Stimulated activated CD8-positive, alpha-beta memory T cell treated with anti-CD3 and anti-CD28 coated beads, Interleukin-2, amount 100 ng/mL, for 48 hours (primary cell): Measurements from ENCODE around the gene OSBPL5.

Source experiments
- DNase-seq, 2 donors: peaks; one replicate each; pipeline ENCODE4 v3.0.0-alpha.2; 2020; ENCODE audit warnings: low read depth in 2 of 2

The OSBPL5 gene

DNA sequence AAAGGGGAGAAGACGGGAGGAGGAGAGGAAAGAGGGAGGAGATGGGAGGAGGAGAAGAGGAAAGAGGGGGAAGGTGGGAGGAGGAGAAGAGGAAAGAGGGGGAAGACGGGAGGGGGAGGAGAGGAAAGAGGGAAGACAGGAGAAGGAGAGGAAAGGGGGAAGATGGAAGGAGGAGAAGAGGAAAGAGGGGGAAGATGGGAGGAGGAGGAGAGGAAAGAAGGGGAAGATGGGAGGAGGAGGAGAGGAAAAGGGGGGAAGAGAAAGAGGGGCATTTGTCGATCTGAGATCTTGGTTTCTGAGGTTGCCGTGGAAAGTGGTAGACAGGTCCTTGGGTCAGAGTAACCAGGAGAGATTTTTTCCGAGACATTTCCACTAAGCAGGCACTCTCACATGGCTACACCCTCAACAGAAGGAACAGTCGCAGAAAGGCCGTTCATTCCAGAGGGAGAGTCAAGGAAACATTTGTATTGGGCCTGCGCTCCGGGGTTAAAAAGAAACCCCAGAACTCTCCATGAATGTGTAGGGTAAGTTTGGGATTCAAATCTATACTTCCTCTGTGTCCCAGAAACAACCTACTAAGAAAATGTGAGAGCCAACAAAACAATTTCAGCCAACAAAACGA, 68.1 kb downstream of the OSBPL5 start:
- no peak for DNase-seq

GRCh38 chr11:3095712-3096361, 69.3 kb downstream of the OSBPL5 start:
- no peak for DNase-seq

DNA sequence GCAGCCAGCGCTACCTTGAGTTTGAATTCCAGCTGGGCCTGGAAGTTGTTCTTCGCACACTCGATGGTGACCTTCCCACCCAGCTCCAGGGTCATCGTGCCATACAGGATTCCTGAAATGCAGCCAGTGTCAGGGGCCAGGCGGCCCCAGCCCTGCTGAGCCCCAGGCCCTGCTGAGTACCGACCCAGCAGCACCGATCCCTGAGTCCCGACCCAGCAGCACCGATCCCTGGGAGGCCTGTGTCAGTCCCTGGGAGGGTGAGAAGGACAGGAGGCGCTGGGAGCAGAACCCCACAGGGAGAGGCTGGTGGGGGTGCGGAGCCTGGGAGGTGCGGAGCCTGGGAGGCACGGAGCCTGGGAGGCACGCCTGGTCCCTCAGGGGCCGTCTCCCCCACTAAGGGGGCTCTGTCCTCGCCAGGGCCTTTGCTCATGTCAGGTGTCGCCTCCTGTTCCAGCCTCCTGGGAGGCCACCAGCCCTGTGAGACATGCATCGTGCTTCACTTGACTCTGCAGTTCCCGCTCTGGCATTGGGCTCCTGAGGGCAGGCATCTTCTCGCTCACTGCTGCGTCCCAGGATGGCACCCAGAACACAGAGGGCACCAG, 70.8 kb downstream of the OSBPL5 start:
- DNase-seq = no peak

DNA sequence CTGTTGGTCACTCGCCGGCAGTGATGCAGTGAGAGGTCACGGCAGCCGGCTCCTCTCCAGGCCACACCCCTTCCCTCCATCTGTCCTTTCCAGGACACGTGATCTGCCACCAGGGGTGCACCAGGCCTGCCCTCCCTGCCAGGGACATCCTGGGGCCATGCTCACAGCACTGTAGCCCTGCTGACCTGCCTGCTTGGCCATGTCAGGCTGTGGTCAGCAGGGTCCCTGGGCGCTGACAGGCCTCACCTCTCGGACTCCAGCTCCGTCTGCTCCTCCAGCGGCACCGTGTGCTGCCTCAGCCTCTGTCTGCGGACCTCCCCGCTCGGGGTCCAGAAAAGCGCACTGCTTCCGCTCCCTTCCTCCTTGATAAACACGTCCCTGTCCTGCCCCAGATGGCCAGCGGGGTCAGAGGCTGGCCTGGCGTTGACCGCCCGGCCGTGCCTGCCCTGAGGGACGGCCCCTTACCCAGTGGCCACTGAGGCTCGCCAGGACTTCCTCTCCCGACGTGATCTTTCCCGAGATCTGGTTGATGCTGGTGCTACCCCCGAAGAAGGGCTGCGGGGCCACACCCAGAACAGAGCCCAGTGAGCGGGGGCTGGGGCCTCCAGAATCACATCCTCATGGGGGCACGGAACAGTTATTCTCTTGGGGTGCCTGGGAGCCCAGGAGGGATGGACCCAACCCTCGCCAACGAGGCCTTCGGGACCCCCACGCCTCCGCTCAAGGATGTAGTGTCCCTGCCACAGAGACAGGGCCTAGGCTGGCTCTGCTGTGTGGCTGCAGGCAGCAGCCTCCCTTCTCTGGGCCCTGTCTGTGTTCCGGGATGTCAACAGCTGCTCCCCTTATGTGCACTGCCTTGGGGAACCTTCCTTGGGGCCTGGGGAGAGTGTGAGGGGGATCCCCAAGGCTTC, 71.6 kb downstream of the OSBPL5 start:
- no peak for DNase-seq

DNA sequence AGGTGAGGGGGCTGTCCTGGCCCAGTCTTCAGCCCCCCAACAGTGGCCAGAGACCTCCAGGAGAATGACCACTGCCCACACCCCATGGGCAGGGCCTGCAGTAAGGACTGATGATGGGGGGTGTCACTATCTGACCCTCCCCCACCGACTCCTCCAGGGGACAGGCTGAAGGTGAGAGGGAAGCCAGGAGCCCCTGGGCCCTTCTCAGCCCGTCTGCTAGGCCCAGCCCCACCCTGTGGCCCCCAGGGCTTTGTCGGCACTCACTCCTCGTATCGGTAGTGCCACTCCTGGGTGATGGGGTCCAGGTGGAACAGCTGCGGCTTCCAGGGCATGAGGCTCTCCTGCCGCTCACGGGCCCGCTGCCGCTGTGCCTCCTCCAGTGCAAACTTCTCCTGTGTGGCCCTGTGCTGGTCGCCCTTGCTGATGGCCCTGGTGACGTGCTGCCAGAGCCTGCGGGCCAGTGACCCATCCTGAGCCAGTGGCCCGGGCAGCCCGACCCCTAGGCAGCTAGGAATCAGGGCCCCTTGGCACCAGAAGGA, 72.4 kb downstream of the OSBPL5 start:
- DNase-seq = no peak

DNA sequence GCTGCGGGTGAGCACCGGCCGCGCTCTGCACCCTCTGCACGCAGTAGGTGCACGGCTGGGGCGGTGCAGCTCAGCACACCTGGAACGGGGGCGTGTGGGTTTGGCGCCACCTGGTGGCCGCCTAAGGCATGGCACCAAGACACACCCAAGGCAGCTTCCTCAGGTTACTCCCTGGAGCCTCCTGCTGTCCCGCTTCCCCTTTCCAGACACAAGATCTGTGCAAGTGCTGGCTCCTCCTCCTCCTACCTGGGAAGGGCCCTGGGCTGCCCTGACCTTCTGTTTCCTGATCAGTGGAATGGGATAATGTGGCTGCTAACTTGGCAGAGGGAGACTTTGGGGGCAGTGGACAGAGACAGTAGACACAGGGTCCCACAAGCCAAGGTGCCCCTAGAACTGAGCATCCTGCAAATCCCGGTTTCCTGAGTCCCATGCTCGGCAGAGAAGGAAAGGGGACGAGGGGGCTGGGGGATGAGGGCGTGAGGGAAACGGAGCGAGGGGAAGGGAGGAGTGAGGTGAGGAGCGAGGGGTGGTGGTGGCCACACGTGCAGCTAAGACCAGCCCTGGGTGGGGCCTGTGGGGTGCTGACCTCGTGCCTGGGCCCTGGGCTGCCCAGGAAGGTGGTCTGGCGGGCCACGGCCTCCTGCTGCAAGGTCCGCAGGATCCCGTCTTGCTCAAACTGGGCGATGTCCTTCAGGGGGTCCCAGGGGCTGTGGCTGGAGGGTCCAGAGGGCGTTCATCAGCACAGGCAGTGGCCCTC, 73.1 kb downstream of the OSBPL5 start:
- DNase-seq = peak; percentile 45 to 64

DNA sequence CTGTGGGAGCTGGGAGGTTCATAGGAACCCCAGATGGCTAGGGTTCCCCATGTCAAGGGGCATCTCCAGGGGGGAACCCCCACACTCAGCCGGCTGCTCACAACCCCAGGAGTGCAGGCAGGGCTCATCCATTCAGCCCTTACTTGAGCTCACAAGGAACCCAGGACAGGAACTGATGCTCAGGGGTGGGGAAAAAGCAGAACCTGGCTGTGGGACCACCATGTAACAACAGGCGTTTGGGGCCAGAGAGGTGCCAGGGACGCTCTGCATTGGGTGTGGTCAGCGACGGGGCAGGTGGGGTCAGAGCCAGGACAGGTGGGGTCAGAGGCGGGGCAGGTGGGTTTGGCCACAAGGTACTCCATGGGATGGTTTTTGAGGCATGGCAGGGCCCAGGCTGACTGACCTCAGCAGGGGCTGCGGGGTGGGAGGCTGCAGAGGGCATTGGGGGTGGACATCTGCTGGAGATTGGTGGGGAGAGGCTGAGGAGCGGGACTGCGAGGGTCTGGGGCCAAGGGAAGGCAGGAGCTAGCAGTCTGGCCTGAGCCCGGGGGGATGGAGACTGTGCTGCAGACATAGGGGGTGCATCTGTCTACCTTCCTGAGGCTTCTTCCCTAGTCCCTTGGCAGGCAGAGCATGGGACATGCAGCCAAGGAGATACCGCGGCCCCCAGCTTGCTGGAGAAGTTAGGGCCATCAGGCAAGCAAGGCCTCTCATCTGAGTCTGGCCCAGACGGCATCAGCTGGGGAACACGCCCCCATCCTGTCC, 73.8 kb downstream of the OSBPL5 start:
- DNase-seq = no peak

DNA sequence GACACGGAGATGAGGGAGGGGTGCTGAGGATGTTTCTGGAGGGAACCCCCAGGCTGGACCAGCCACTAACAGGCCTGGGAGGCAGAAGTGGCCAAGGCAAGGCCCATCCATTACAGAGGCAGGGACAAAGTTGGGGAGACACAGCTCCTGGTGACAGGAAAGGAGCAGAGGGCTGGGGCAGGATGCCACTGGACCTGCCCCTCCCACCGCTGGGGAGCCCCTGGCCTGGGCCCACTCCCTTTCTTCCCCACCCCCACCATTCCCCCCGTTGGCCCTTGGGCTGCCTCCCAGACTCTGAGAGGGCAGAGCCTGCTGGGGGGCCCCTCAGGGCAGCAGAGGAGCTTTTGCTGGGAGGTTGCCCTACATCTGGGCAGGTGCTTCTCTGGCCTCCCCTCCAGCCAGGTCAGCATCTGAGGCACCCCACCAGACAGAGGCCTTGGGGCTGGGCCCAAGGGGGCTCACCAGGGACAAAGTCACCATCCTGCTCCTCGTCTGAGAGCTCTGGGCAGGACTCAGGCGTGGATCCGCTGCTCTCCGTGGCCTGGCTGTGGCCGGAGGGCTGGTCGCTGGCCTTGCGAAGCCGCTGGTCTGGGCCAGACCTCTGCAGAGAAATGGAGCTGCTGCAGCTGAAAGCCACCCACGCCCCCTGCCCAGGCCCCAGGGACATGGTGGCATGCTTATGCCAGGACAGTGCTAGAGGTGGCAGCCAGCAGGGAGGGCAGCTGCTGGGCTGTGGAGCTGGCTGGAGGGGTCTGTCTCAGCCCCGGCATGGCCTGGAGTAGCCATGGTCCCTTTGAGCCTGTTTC, 74.8 kb downstream of the OSBPL5 start:
- no peak for DNase-seq

GRCh38 chr11:3089236-3090061, 75.7 kb downstream of the OSBPL5 start:
- DNase-seq = no peak

- no peak for DNase-seq
Observed at GRCh38 chr11:3088806-3089205, 76.3 kb downstream of the OSBPL5 start.

- no peak for DNase-seq
Observed at GRCh38 chr11:3087821-3088800, 77.0 kb downstream of the OSBPL5 start.

DNA sequence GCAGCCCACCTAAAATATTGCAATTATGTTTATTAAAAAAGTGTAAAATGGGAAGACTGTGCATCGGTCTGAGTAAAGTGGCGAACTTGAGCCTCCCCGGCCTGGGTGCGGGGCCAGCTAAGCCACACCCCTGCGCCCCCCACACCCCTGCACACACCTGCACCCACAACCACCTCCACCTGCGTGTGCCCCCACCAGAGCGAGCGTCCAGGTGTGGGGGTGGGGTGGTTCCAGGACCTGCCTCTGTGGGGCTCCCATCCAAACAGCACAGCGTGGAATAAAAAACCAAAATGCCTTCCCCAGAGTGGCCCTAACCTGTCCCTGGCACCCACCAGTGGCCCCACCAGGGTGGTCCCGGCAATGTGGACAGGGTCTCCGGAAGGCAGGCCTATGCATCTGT, 77.7 kb downstream of the OSBPL5 start:
- DNase-seq = no peak

- no peak for DNase-seq
Observed at GRCh38 chr11:3086671-3087150, 78.4 kb downstream of the OSBPL5 start.

DNA sequence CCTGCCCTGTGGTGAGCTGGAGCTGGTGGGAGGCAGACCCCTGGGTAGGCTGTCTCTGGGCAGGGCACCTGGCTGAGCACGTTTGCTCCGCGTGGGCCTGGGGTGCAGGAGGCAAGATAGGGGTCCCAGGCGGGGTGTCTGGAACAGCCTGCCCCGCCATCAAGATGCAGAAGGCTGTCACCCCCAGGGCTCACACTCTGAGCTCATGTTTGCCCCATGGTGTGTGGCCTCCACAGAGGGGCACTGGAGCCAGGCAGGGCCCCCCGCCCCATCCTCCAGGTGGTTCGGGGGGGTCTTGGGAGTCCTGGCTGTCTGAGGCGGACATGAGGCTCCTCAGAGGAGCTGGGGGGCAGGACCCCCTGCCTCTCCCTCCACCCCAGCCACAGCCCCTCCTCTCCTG, 79.0 kb downstream of the OSBPL5 start:
- no peak for DNase-seq

DNA sequence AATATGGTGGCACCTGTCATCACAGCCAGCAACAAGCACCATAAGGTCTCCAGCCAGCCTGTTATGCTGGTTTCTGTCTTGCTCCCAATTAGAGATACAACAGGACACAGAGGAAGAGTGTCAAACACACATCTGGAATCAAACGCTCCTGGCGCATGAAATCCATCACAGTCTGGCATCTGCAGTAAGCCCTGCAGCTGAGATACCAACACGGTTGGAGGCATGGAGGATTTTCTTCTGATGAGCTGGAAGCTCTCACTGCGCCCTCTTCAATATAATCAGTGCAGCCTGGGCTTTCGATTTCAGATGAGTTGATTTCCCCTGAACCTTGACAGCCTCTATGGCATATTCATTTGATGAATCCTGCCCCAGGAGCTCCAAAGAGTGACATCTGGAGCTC, 80.1 kb downstream of the OSBPL5 start:
- DNase-seq = no peak

- DNase-seq = no peak
Observed at GRCh38 chr11:3083321-3083720, 81.8 kb downstream of the OSBPL5 start.

GRCh38 chr11:3081386-3081751, 83.7 kb downstream of the OSBPL5 start:
- DNase-seq = no peak
